Endothelial cell of umbilical vein (primary cell): Measurements from ENCODE around the gene KRT15. TPM values are rescaled to one million over a fixed set of nuclear protein-coding genes. Genes with fewer than 3 reads are reported as not detected.

ENCODE experiments used
- BruUV-seq: library from RNA; stranded (reverse); fragments of 400-500 nt; replicated peaks from 2 replicates; lab custom pipeline; 2021; lab: Mats Ljungman, UMichigan
- CTCF ChIA-PET: fragments of 300-600, 350-600 bp; sonication (Branson Sonifier 250); formaldehyde crosslinking; loops from one replicate; lab custom pipeline; 2021; ENCODE audit warnings: antibody characterized with exemption, inconsistent platforms; lab: Charles Lee
- POLR2A ChIA-PET: fragments of 300-600, 350-600 bp; sonication (Branson Sonifier 250); formaldehyde crosslinking; loops from one replicate; lab custom pipeline; 2021; ENCODE audit warnings: antibody characterized with exemption, inconsistent platforms; lab: Charles Lee
- DNase-seq: peaks from one replicate; pipeline ENCODE4 v3.0.0-alpha.2; 2011; ENCODE audit warnings: low read depth, low spot score
- FAIRE-seq: peaks from 2 replicates; lab custom pipeline; 2011; peaks lifted over from hg19 to GRCh38; lab: Jason Lieb, UNC
- H2AFZ ChIP-seq: 2 replicates; pipeline ENCODE4 v1.6.0; 2012; ENCODE audit warnings: low read depth, low read length, control low read depth, inconsistent platforms
- H3K27ac ChIP-seq: 2 replicates; pipeline ENCODE4 v1.5.1; 2011; ENCODE audit warnings: low read depth, mild to moderate bottlenecking, control low read depth, low read length, moderate library complexity; ENCODE audit not compliant: insufficient read depth
- H3K27me3 ChIP-seq, 2 experiments: 2 replicates each; pipeline versions ENCODE4 v1.6.0 to v1.6.1; 2011; ENCODE audit warnings: low read length in 2 of 2, mixed read lengths in 1 of 2; ENCODE audit not compliant: control insufficient read depth in 2 of 2, insufficient read depth in 2 of 2
- H3K36me3 ChIP-seq, 2 experiments: 2 replicates in 1 of 2; 3 replicates in 1 of 2; pipeline ENCODE4 v1.5.1; 2011; ENCODE audit warnings: low read length in 2 of 2, mild to moderate bottlenecking in 1 of 2, moderate library complexity in 1 of 2; ENCODE audit not compliant: control insufficient read depth in 2 of 2, insufficient read depth in 2 of 2; ENCODE audit errors: extremely low read depth in 1 of 2
- H3K4me1 ChIP-seq: 3 replicates; pipeline ENCODE4 v1.5.1; 2011; ENCODE audit warnings: mild to moderate bottlenecking, low read length; ENCODE audit not compliant: control insufficient read depth, insufficient read depth; ENCODE audit errors: extremely low read depth
- H3K4me2 ChIP-seq: 2 replicates; pipeline ENCODE4 v1.6.1; 2011; ENCODE audit warnings: low read length, control low read depth, mixed read lengths; ENCODE audit not compliant: insufficient read depth
- H3K4me3 ChIP-seq, 3 experiments: fragments of 200-600 bp in 1 of 3; sonication (generic), shearing (Covaris generic) in 1 of 3; replicated peaks in 1 of 3; 2 replicates each; pipeline ENCODE4 v1.5.1; 2011 to 2016; ENCODE audit warnings: control low read depth in 3 of 3, low read length in 3 of 3, mild to moderate bottlenecking in 2 of 3, inconsistent platforms in 1 of 3, low read depth in 1 of 3, moderate library complexity in 1 of 3; ENCODE audit not compliant: insufficient read depth in 1 of 3
- H3K79me2 ChIP-seq: 2 replicates; pipeline ENCODE4 v1.6.0; 2012; ENCODE audit warnings: low read length, inconsistent platforms; ENCODE audit not compliant: control insufficient read depth, insufficient read depth
- H3K9ac ChIP-seq: replicated peaks from 2 replicates; pipeline ENCODE3; 2011; ENCODE audit warnings: low read length, control low read depth; ENCODE audit not compliant: insufficient read depth; ENCODE audit errors: extremely low read depth
- H3K9me1 ChIP-seq: replicated peaks from 3 replicates; pipeline ENCODE4 v1.6.0; 2011; ENCODE audit warnings: mild to moderate bottlenecking, low read length; ENCODE audit not compliant: control insufficient read depth, insufficient read depth; ENCODE audit errors: extremely low read depth
- H3K9me3 ChIP-seq: replicated peaks from 2 replicates; pipeline ENCODE4 v1.5.1; 2012; ENCODE audit warnings: low read length, inconsistent platforms; ENCODE audit not compliant: control insufficient read depth, insufficient read depth
- H4K20me1 ChIP-seq: replicated peaks from 2 replicates; pipeline ENCODE3; 2011; ENCODE audit warnings: mild to moderate bottlenecking, low read length; ENCODE audit not compliant: control insufficient read depth, insufficient read depth; ENCODE audit errors: extremely low read depth
- CTCF ChIP-seq, 2 donors: IDR thresholded peaks; 1 replicate in 1 of 2; 2 replicates in 1 of 2; pipeline ENCODE4 v1.5.1; 2011; ENCODE audit warnings: low read length in 2 of 2, mild to moderate bottlenecking in 2 of 2, moderate library complexity in 2 of 2, control low read depth in 1 of 2, inconsistent platforms in 1 of 2, low read depth in 1 of 2; ENCODE audit not compliant: insufficient read depth in 1 of 2; ENCODE audit errors: extremely low read depth in 1 of 2
- EZH2 ChIP-seq: IDR thresholded peaks from 2 replicates; pipeline ENCODE4 v1.6.1; 2012; ENCODE audit warnings: borderline replicate concordance, low read depth, mild to moderate bottlenecking, moderate library complexity, low read length, inconsistent platforms; ENCODE audit not compliant: severe bottlenecking
- FOS ChIP-seq: IDR thresholded peaks from 2 replicates; pipeline ENCODE4 v1.6.1; 2011; ENCODE audit warnings: mild to moderate bottlenecking, low read length, moderate library complexity, borderline replicate concordance; ENCODE audit not compliant: insufficient read depth
- GATA2 ChIP-seq: IDR thresholded peaks from 2 replicates; pipeline ENCODE4 v1.7.0; 2011; ENCODE audit warnings: low read depth, mild to moderate bottlenecking, moderate library complexity, mixed read lengths, low read length; ENCODE audit not compliant: insufficient read length, insufficient read depth
- JUN ChIP-seq: IDR thresholded peaks from 2 replicates; pipeline ENCODE4 v1.6.1; 2011; ENCODE audit warnings: borderline replicate concordance, low read depth; ENCODE audit not compliant: insufficient read length, insufficient read depth
- MYC ChIP-seq: IDR thresholded peaks from one replicate; pipeline ENCODE4 v1.6.1; 2011; ENCODE audit warnings: mild to moderate bottlenecking, low read depth, low read length
- POLR2A ChIP-seq: IDR thresholded peaks from 2 replicates; pipeline ENCODE4 v1.6.1; 2012; ENCODE audit warnings: low read depth, mild to moderate bottlenecking, control low read depth, low read length
- POLR2AphosphoS5 ChIP-seq: IDR thresholded peaks from 2 replicates; pipeline ENCODE4 v1.6.1; 2012; ENCODE audit warnings: low read depth, mild to moderate bottlenecking, control low read depth, low read length, moderate library complexity; ENCODE audit not compliant: insufficient read depth
- dilution Hi-C: fragments of 300-500 bp; cut with MboI; formaldehyde crosslinking; loops from one replicate; pipeline ENCODE4 v1.15.0; 2019; ENCODE audit warnings: low sequenced_read_pairs; ENCODE audit not compliant: extremely low pct_ligation_motif_present
- intact Hi-C: fragments of 100-400 bp; cut with micrococcal nuclease; formaldehyde crosslinking; loops from one replicate; pipeline ENCODE4 v1.10.0; 2022
- polyA plus RNA-seq, 4 experiments: library from polyadenylated mRNA; depleted of rRNA in 3 of 4; stranded (reverse) in 3 of 4; unstranded in 1 of 4; fragments of >200 nt; gene quantifications; 2 replicates each; pipeline versions ENCODE4 v1.2.1 to v1.2.3, GENCODE V29; 2011 to 2012; ENCODE audit warnings: missing spikeins in 1 of 4
- total RNA-seq: library from RNA; stranded (reverse); gene quantifications from 2 replicates; pipeline ENCODE4 v1.2.3, GENCODE V29; 2021
- TF ChIP-seq, protein P1 (sequence below): IDR thresholded peaks from 2 replicates; pipeline ENCODE4 v1.6.1; 2011; ENCODE audit not compliant: insufficient read depth, insufficient read length

Gene KRT15
- total and polyA plus RNA-seq, 2 donors (not counting 3 experiments of a cell fraction or from before 2014, with no cell fraction given), result 0.68 to 2.8 TPM

GRCh38 chr17:41483991-41484826 lies 34.5 kb downstream of the KRT15 start:
- Histone ChIP-seq H3K9ac (no peak overlapping the region), H3K79me2 (no peaks in the 10 kb centered on the region), H2AFZ (no peak overlapping the region), H3K36me3 (no peaks in the 10 kb centered on the region), H3K4me1 (no peaks in the 10 kb centered on the region), H3K27me3 (no peaks in the 10 kb centered on the region), H3K9me3 (no peaks in the 10 kb centered on the region), H3K27ac (no peak overlapping the region), H3K4me3 (no peak overlapping the region), H4K20me1 (no peaks in the 10 kb centered on the region), H3K9me1 (no peaks in the 10 kb centered on the region), H3K4me2 (no peak overlapping the region)
- DNase-seq, result no peak
- CTCF ChIA-PET, result interaction anchor here (0.8 to 22.3 kb wide), 5 partner anchors 12 to 181 kb away, joined by 3 to 350 read pairs (median 6); no protein-coding TSS in a partner anchor
- FAIRE-seq, result no peak
- BruUV-seq, result no TSS peak
- TF ChIP-seq POLR2AphosphoS5 (no peak), GATA2 (no peak)
- POLR2A ChIA-PET, result no interaction called here
- intact Hi-C loops, result no loop called here
- dilution Hi-C loops, result no loop called here

DNA sequence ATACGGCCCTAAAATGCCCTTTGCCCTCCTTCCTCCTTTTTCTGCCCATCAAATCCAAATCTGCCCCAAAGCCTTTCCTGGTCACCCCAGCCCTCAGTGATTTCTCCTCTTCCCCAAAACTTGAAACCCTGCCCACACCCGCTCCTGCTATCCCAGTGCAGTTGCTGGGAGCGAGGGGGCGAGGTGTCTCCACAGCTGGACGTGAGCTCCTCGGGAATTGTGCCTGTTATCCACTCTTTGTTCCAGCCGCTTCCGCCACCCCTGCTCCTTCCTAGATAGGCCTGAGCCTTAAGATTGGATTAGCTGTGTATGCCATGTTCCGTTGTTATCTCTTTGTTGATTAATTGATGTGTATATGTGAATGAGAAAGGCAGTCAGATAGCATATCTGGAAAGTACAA lies 35.2 kb downstream of the KRT15 start:
- CTCF ChIA-PET, result interaction anchor here (1.6 to 22.3 kb wide), 3 partner anchors 12 to 96 kb away, joined by 3 to 350 read pairs (median 6); no protein-coding TSS in a partner anchor
- TF ChIP-seq MYC, result no peak
- TF ChIP-seq POLR2AphosphoS5, result no peak
- no peak for TF ChIP-seq CTCF (IDR thresholded peaks at IDR 0.05; ENCODE audit: extremely low read depth in 1 of 2, insufficient read depth in 1 of 2, low read depth in 1 of 2, low read length in 2 of 2)
- TF ChIP-seq EZH2, result no peak
- no peak for TF ChIP-seq FOS
- TF ChIP-seq JUN, result no peak
- no peak for TF ChIP-seq GATA2
- TF ChIP-seq POLR2A, result no peak
- TF ChIP-seq, protein P1, sequence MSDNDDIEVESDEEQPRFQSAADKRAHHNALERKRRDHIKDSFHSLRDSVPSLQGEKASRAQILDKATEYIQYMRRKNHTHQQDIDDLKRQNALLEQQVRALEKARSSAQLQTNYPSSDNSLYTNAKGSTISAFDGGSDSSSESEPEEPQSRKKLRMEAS, result no peak

More for the DNA sequence above, 35.2 kb downstream of the KRT15 start:
- Histone ChIP-seq H3K9me3 (no peaks in the 10 kb centered on the region), H3K79me2 (no peaks in the 10 kb centered on the region), H2AFZ (no peak overlapping the region), H3K36me3 (no peaks in the 10 kb centered on the region), H3K9ac (no peak overlapping the region), H4K20me1 (no peaks in the 10 kb centered on the region), H3K4me3 (no peak overlapping the region), H3K4me2 (no peak overlapping the region), H3K27me3 (no peaks in the 10 kb centered on the region), H3K27ac (no peak overlapping the region), H3K9me1 (no peaks in the 10 kb centered on the region), H3K4me1 (no peaks in the 10 kb centered on the region)
- dilution Hi-C loops, result no loop called here
- DNase-seq, result no peak
- intact Hi-C loops, result no loop called here
- no peak for FAIRE-seq
- BruUV-seq, result no TSS peak
- POLR2A ChIA-PET, result no interaction called here
